Breast epithelium (tissue), 4 donors: ENCODE measurements around the gene CAPN15. TPM values are rescaled to one million over a fixed set of nuclear protein-coding genes. Genes with fewer than 3 reads are reported as not detected.

ENCODE experiments used
- DNase-seq, 2 donors: peaks; one replicate each; pipeline ENCODE4 v3.0.0-alpha.2; 2019; ENCODE audit warnings: low spot score in 2 of 2
- H3K27ac ChIP-seq, 2 donors: fragments of 200-600 bp; sonication (generic) in 1 of 2; one replicate each; pipeline ENCODE4 v1.5.1; 2016 to 2019; ENCODE audit warnings: mild to moderate bottlenecking in 1 of 2
- H3K27me3 ChIP-seq, 2 donors: fragments of 200-600 bp; sonication (generic) in 1 of 2; one replicate each; pipeline versions ENCODE4 v1.5.1 to v1.6.0; 2017 to 2019; ENCODE audit warnings: control low read depth in 1 of 2, mild to moderate bottlenecking in 1 of 2
- H3K36me3 ChIP-seq: fragments of 200-600 bp; one replicate; pipeline ENCODE4 v1.5.1; 2019
- H3K4me1 ChIP-seq, 2 donors: fragments of 200-600 bp; sonication (generic); one replicate each; pipeline ENCODE4 v1.5.1; 2016 to 2019; ENCODE audit warnings: control low read depth in 1 of 2
- H3K4me3 ChIP-seq, 3 donors: fragments of 200-600 bp; sonication (generic); 1 replicate in 2 of 3; 2 replicates in 1 of 3; pipeline ENCODE4 v1.5.1; 2016 to 2019; ENCODE audit warnings: mild to moderate bottlenecking in 3 of 3, moderate library complexity in 2 of 3
- H3K9me3 ChIP-seq, 2 donors: fragments of 200-600 bp; sonication (generic) in 1 of 2; one replicate each; pipeline ENCODE4 v1.5.1; 2016 to 2019; ENCODE audit warnings: control low read depth in 1 of 2
- POLR2A ChIP-seq: fragments of 450-650 bp; IDR thresholded peaks from one replicate; pipeline ENCODE4 v1.6.1; 2016; ENCODE audit warnings: antibody characterized with exemption, mild to moderate bottlenecking, moderate library complexity
- POLR2AphosphoS5 ChIP-seq, 3 donors: sonication (generic); formaldehyde crosslinking; IDR thresholded peaks; one replicate each; pipeline ENCODE4 v1.6.1; 2017; ENCODE audit warnings: antibody characterized with exemption in 3 of 3
- intact Hi-C: fragments of 100-400 bp; cut with DNase I; formaldehyde crosslinking; loops from one replicate; pipeline ENCODE4 v1.15.1; 2023; ENCODE audit warnings: low total_unique reads
- total RNA-seq, 3 donors: library from RNA; depleted of rRNA; stranded (reverse); fragments of >200 nt; gene quantifications; one replicate each; pipeline ENCODE4 v1.1.0, GENCODE V29; 2016
- TF ChIP-seq, protein P1 (sequence below), 3 donors: fragments of 450-650 bp; IDR thresholded peaks; one replicate each; pipeline ENCODE4 v1.5.1; 2016 to 2017; ENCODE audit warnings: antibody characterized with exemption in 3 of 3, mild to moderate bottlenecking in 3 of 3, moderate library complexity in 3 of 3

Gene CAPN15
- total RNA-seq, 3 donors from 2014 or later: 15.4 to 27.2 (median 15.5) TPM

DNA sequence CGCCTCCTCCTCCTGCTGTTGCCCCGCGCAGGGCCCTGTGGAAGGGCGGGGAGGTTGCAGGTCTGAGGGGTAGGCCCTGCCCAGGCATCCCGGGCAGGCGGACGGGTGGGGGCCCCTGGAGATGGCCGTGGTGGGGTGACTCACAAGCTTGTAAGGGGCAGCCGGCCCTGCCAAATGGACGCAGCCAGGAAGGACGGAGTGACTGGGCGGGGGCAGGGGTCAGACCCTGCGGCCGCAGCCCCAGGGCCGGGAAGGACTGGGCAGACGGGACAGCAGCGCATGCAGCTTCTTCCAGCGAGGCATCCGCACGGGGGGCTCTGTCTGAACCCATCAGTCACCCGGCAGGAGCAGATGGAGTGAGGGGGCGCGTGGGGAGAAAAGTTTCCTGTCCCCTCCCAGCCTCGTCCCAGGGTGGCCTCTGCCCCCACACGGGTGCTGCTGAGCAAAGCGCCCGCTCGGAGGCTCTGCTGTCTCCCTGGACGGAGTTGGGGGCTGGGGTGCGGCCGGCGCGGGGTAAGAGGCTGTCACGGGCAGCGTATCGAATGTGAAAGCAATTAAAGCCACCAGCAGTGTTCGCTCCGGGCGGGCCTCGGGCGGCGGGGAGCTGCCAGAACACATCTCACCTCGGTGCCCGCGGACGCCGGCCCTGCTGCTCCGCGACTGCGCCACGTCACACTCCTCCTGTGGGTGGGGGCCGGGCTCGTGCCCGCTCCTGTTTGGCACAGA, 27.3 kb downstream of the CAPN15 start:
- TF ChIP-seq POLR2AphosphoS5 (IDR thresholded peaks at IDR 0.05): no peak
- TF ChIP-seq, protein P1, sequence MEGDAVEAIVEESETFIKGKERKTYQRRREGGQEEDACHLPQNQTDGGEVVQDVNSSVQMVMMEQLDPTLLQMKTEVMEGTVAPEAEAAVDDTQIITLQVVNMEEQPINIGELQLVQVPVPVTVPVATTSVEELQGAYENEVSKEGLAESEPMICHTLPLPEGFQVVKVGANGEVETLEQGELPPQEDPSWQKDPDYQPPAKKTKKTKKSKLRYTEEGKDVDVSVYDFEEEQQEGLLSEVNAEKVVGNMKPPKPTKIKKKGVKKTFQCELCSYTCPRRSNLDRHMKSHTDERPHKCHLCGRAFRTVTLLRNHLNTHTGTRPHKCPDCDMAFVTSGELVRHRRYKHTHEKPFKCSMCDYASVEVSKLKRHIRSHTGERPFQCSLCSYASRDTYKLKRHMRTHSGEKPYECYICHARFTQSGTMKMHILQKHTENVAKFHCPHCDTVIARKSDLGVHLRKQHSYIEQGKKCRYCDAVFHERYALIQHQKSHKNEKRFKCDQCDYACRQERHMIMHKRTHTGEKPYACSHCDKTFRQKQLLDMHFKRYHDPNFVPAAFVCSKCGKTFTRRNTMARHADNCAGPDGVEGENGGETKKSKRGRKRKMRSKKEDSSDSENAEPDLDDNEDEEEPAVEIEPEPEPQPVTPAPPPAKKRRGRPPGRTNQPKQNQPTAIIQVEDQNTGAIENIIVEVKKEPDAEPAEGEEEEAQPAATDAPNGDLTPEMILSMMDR (IDR thresholded peaks at IDR 0.05): no peak
- TF ChIP-seq POLR2A: no peak
- no peaks in the 10 kb centered on the region for H3K9me3 ChIP-seq
- H3K4me1 ChIP-seq: peaks cover 0 to 3% of the 10 kb centered on the region in 2 donors
- H3K27ac ChIP-seq: no peak overlapping the region
- H3K27me3 ChIP-seq: peaks cover 2 to 18% of the 10 kb centered on the region in 2 donors
- peak overlapping the region; percentile 12 to 31 (median 15) for H3K4me3 ChIP-seq
- intact Hi-C loops: no loop called here
- H3K36me3 ChIP-seq: peaks cover 9% of the 10 kb centered on the region
- no peak for DNase-seq

DNA sequence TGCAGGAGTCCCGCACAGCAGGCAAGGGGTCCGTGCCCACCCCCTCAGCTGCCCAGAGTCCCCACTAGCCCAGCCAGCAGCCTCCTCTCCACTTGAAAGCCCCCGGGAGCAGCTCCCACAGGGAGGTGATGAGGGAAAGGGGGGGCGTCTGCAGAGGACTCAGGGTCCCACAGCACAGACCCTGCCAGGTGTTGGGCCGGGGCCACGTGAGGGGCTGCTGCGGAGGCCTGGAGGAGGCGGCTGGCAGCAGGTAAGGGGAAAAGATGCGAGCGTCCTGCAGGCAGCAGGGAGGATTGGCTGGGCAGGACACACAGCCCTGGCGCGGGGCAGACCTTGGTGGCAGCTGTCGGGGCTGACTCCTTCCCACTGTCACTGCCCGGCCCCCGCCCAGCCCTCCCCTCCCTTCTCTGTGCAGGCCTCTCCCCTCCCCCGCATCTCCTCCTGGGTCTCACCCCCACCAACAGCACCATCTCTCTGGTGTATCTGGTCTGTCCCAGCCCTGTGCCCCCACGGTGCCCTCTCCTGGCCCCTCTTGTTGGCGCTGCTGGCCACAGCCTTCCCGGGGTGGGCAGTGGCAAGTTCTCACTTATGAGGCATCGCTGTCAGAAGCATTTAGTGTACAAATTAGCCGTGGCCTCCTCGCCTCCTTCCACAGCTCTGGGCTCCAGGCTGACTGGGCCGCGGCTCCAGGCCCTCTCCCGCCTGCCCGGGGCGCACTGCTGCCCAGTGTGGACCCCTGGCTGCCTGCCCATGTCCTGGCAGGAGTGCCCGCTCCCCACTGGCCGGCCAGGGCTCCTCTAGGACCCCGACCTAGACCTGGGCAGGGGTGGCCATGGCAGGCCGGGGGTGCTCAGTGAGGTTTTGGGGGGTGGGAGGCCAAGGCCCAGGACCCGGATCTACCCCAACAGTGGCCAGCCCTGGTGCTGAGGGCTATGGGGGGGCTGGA, 28.3 kb downstream of the CAPN15 start:
- Histone ChIP-seq H3K4me3 (no peak overlapping the region), H3K9me3 (no peaks in the 10 kb centered on the region), H3K27me3 (peaks cover 3 to 22% of the 10 kb centered on the region in 2 donors), H3K27ac (no peak overlapping the region), H3K4me1 (peaks cover 0 to 3% of the 10 kb centered on the region in 2 donors), H3K36me3 (peaks cover 9% of the 10 kb centered on the region)
- no peak for DNase-seq
- intact Hi-C loops: no loop called here
- TF ChIP-seq, protein P1 (IDR thresholded peaks at IDR 0.05): no peak
- TF ChIP-seq POLR2AphosphoS5 (IDR thresholded peaks at IDR 0.05) (no peak), POLR2A (no peak)

DNA sequence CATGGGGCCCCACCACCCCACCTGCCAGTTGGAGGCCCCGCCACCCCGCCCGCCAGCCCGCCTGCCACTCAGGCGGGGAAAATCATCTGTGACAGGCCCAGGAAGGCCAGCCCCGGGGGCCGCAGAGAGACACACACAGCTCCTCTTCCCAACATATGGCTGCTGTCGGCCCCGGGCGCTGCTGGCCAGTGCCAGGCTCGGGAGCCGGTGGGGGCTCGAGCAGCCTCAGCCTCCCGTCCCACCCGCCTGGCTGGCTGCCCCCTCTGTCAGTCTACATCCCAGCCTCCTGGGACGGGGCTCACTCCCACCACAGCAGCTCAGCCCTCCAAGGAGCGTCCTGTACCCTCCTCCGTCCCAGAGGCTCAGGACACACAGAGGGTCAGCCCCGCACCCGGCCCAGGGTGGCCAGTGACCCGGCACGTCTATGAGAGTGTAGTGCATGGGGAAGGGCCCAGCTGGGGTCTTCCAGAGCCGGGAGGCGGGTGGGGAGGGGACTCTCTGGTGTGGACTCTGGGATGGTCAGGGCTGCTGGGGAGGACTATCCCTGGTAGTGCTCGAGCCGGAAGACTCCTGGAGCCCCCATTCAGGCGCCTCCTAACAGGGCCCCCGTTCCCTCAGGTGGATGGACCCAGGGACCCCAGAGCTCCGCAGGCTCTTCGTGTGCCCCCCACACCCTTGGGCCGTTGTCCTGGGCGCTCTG, 29.1 kb downstream of the CAPN15 start:
- no peaks in the 10 kb centered on the region for H3K9me3 ChIP-seq
- DNase-seq: no peak
- intact Hi-C loops: no loop called here
- no peak overlapping the region for H3K4me3 ChIP-seq
- no peak overlapping the region for H3K27ac ChIP-seq
- H3K4me1 ChIP-seq: peaks cover 0 to 3% of the 10 kb centered on the region in 2 donors
- peaks cover 9% of the 10 kb centered on the region for H3K36me3 ChIP-seq
- H3K27me3 ChIP-seq: peaks cover 5 to 30% of the 10 kb centered on the region in 2 donors
- no peak for TF ChIP-seq POLR2A
- TF ChIP-seq POLR2AphosphoS5 (IDR thresholded peaks at IDR 0.05): no peak
- TF ChIP-seq, protein P1 (IDR thresholded peaks at IDR 0.05): no peak

DNA sequence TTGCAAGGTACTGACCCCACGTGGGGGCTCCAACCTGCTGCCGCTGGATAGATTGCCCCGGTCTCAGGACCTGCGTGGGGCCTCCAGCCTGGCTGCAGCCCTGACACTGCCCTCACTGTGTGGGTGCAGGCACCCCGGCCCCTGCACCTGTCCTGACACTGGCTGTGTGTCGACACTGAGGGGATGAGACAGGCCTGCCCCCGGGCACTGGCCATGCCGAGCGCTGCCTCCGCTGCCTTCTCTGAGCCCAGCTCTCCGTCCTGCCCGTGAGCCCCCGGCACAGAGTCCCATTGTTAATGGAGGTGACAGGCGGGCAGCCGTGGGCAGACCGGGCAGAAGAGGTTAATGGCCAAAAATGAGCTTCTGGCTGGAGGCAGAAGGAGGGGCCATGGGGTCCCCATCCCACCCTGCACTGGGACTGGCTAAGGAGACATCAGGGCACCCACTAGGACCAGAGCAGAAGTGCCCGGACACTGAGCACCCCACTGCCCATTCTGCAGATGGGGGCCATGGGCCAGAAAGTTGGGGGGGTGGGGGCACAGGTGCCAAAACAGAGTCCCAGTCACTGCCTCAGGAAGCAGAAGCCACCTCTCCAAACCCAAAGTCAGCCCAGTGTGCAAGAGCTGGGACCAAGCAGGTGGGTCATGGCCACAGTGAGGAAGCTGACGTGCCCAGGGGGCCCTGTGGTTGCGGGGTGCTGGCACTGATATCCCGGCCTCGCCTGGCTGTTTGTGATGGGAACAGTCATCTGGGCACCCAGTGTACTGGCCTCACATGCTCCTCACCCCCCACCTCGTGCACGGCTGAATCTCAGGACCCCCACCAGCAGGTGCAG, 30.2 kb downstream of the CAPN15 start:
- no peak overlapping the region for H3K27ac ChIP-seq
- H3K4me1 ChIP-seq: peaks cover 0 to 3% of the 10 kb centered on the region in 2 donors
- H3K9me3 ChIP-seq: no peaks in the 10 kb centered on the region
- DNase-seq: no peak
- TF ChIP-seq POLR2AphosphoS5 (IDR thresholded peaks at IDR 0.05) (no peak), POLR2A (no peak)
- TF ChIP-seq, protein P1 (IDR thresholded peaks at IDR 0.05): no peak
- peaks cover under 1% of the 10 kb centered on the region for H3K36me3 ChIP-seq
- intact Hi-C loops: no loop called here
- H3K4me3 ChIP-seq: no peak overlapping the region
- H3K27me3 ChIP-seq: peaks cover 5 to 36% of the 10 kb centered on the region in 2 donors
